ENCODE measurements around the gene MAP2K6.

- no peak for TF ChIP-seq CTCF (optimal IDR thresholded peaks at IDR 0.05 in 1 of 3, IDR thresholded peaks at IDR 0.05 in 1 of 3, conservative IDR thresholded peaks at IDR 0.05 in 1 of 3; ENCODE audit: extremely low read depth in 1 of 3, insufficient read depth in 2 of 3, low read length in 3 of 3)
- no peak for TF ChIP-seq EZH2 (IDR thresholded peaks at IDR 0.05; ENCODE audit: low read length)
These were observed 178.8 kb downstream of the MAP2K6 start for GRCh38 chr17:69593351-69593715.

Data from keratinocyte (primary cell).